ENCODE data around the gene SLC25A2. TPM values are rescaled to one million over a fixed set of nuclear protein-coding genes. Genes with fewer than 3 reads are reported as not detected.

The SLC25A2 gene
- total RNA-seq, 1 experiment from 2014 or later, result 0.88 TPM

DNA sequence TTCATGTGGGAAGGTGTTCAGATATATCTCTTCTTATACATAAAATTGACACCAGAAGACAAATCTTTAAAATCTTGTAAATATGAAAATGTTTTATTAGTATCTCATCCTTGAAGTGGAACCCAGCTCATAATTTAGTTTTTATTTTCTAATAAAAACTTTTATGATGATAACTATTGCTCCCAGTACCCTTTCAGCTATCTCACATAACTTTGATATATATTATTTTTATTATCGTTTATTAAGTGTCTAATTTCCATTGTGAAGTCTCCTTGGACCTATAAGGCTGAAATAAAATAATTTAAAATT, 42.7 kb downstream of the SLC25A2 start:
- H3K27ac ChIP-seq (ENCODE audit: low read depth, low read length, poor library complexity, severe bottlenecking), result no peak overlapping the region
- ChIA-PET CTCF (no interaction called here), POLR2A (ENCODE audit: low non-redundant PET) (no interaction called here)
- H3K36me3 ChIP-seq (ENCODE audit: insufficient read depth, low read length, poor library complexity, severe bottlenecking), result no peaks in the 10 kb centered on the region
- no peak for DNase-seq (ENCODE audit: low spot score)
- peaks cover 92% of the 10 kb centered on the region for H3K9me3 ChIP-seq (ENCODE audit: low read depth, low read length, poor library complexity, severe bottlenecking)
- H3K4me3 ChIP-seq (ENCODE audit: low read depth, low read length, poor library complexity, severe bottlenecking), result no peak overlapping the region
- TF ChIP-seq, protein P1, sequence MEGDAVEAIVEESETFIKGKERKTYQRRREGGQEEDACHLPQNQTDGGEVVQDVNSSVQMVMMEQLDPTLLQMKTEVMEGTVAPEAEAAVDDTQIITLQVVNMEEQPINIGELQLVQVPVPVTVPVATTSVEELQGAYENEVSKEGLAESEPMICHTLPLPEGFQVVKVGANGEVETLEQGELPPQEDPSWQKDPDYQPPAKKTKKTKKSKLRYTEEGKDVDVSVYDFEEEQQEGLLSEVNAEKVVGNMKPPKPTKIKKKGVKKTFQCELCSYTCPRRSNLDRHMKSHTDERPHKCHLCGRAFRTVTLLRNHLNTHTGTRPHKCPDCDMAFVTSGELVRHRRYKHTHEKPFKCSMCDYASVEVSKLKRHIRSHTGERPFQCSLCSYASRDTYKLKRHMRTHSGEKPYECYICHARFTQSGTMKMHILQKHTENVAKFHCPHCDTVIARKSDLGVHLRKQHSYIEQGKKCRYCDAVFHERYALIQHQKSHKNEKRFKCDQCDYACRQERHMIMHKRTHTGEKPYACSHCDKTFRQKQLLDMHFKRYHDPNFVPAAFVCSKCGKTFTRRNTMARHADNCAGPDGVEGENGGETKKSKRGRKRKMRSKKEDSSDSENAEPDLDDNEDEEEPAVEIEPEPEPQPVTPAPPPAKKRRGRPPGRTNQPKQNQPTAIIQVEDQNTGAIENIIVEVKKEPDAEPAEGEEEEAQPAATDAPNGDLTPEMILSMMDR (conservative IDR thresholded peaks at IDR 0.05; ENCODE audit: low read depth, low read length), result no peak
- TF ChIP-seq EZH2 (IDR thresholded peaks at IDR 0.05; ENCODE audit: borderline replicate concordance, low read depth, low read length, poor library complexity, severe bottlenecking), result no peak
- no peaks in the 10 kb centered on the region for H3K4me1 ChIP-seq (ENCODE audit: insufficient read depth, low read length, poor library complexity, severe bottlenecking)
- no TSS peak for BruUV-seq (replicated peaks)
- intact Hi-C loops (cut with micrococcal nuclease; ENCODE audit: unreplicated experiment), result no loop called here
- H3K27me3 ChIP-seq (replicated peaks; ENCODE audit: insufficient read depth, low read depth, low read length, poor library complexity), result no peaks in the 10 kb centered on the region

DNA sequence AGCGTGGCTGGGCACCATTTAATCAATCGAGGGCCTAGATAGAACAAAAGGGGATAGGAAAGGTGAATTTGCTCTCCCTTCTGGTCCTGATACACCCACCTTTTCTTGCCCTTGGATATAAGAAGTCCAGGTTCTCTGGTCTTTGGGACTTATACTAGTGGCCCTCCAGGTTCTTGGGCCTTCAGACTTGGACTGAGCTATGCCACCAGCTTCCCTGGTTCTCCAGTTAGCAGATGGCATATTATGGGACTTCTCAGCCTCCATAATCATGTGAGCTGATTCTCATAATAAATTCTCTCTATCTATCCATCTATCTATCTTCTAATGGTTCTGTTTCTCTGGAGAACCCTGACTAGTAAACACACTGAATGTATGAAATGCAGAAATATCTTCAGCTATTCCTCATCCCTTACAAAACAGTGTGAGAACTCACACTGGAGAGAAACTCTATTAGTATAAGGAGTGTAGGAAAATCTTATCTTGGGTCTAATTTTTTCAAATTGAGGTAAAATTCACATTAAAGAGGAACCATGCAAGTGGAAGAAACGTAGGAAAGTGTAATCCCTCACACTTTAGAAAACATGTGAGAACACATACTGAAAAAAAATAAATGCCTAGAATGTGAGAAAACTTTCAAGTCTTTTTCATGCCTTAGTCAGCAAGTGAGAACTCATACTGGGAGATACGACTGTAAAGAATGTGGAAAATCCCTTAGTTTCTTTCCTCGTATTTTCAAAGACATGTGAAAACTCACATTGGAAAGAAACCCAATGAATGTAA, 43.2 kb downstream of the SLC25A2 start:
- H3K27me3 ChIP-seq (replicated peaks; ENCODE audit: insufficient read depth, low read depth, low read length, poor library complexity), result no peaks in the 10 kb centered on the region
- TF ChIP-seq, protein P1 (conservative IDR thresholded peaks at IDR 0.05; ENCODE audit: low read depth, low read length), result no peak
- TF ChIP-seq EZH2 (IDR thresholded peaks at IDR 0.05; ENCODE audit: borderline replicate concordance, low read depth, low read length, poor library complexity, severe bottlenecking), result no peak
- CTCF ChIA-PET, result no interaction called here
- peaks cover 93% of the 10 kb centered on the region for H3K9me3 ChIP-seq (ENCODE audit: low read depth, low read length, poor library complexity, severe bottlenecking)
- intact Hi-C loops (cut with micrococcal nuclease; ENCODE audit: unreplicated experiment), result no loop called here
- H3K4me3 ChIP-seq (ENCODE audit: low read depth, low read length, poor library complexity, severe bottlenecking), result no peak overlapping the region
- peak; percentile 23 for DNase-seq (ENCODE audit: low spot score)
- H3K36me3 ChIP-seq (ENCODE audit: insufficient read depth, low read length, poor library complexity, severe bottlenecking), result no peaks in the 10 kb centered on the region
- no peaks in the 10 kb centered on the region for H3K4me1 ChIP-seq (ENCODE audit: insufficient read depth, low read length, poor library complexity, severe bottlenecking)
- no TSS peak for BruUV-seq (replicated peaks)
- POLR2A ChIA-PET (ENCODE audit: low non-redundant PET), result no interaction called here
- H3K27ac ChIP-seq (ENCODE audit: low read depth, low read length, poor library complexity, severe bottlenecking), result no peak overlapping the region

DNA sequence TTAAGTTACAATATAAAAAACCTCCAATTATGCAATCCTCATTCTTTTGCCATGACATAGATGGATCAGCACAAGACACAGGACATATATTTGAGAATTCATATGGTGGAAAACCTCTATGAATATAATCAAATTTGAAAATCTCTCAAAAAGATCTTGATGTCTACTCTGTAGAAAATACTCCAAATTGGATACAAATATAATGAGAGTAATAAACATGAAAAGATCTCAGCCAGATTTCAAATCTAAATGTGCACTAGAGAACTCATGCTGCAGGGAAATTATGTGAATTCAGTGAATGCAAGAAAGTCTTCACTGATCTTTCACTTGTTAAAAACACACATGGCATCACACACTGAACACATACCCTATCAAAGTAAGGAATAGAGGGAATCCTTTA, 44.9 kb downstream of the SLC25A2 start:
- intact Hi-C loops (cut with micrococcal nuclease; ENCODE audit: unreplicated experiment), result no loop called here
- Histone ChIP-seq H3K27me3 (replicated peaks; ENCODE audit: insufficient read depth, low read depth, low read length, poor library complexity) (no peaks in the 10 kb centered on the region), H3K36me3 (ENCODE audit: insufficient read depth, low read length, poor library complexity, severe bottlenecking) (no peaks in the 10 kb centered on the region), H3K4me3 (ENCODE audit: low read depth, low read length, poor library complexity, severe bottlenecking) (no peak overlapping the region), H3K27ac (ENCODE audit: low read depth, low read length, poor library complexity, severe bottlenecking) (no peak overlapping the region), H3K9me3 (ENCODE audit: low read depth, low read length, poor library complexity, severe bottlenecking) (peaks cover 95% of the 10 kb centered on the region), H3K4me1 (ENCODE audit: insufficient read depth, low read length, poor library complexity, severe bottlenecking) (no peaks in the 10 kb centered on the region)
- TF ChIP-seq EZH2 (IDR thresholded peaks at IDR 0.05; ENCODE audit: borderline replicate concordance, low read depth, low read length, poor library complexity, severe bottlenecking), result no peak
- TF ChIP-seq, protein P1 (conservative IDR thresholded peaks at IDR 0.05; ENCODE audit: low read depth, low read length), result no peak
- ChIA-PET CTCF (no interaction called here), POLR2A (ENCODE audit: low non-redundant PET) (no interaction called here)
- no TSS peak for BruUV-seq (replicated peaks)
- DNase-seq (ENCODE audit: low spot score), result no peak

Data from A673 (cell line).